ENCODE data around the gene CHCHD5.
"Not testable (repeated sequence)": the region's sequence is repeated elsewhere in the genome, so short reads cannot be mapped to it uniquely, and the experiment has no call there.

CHCHD5 gene

DNA sequence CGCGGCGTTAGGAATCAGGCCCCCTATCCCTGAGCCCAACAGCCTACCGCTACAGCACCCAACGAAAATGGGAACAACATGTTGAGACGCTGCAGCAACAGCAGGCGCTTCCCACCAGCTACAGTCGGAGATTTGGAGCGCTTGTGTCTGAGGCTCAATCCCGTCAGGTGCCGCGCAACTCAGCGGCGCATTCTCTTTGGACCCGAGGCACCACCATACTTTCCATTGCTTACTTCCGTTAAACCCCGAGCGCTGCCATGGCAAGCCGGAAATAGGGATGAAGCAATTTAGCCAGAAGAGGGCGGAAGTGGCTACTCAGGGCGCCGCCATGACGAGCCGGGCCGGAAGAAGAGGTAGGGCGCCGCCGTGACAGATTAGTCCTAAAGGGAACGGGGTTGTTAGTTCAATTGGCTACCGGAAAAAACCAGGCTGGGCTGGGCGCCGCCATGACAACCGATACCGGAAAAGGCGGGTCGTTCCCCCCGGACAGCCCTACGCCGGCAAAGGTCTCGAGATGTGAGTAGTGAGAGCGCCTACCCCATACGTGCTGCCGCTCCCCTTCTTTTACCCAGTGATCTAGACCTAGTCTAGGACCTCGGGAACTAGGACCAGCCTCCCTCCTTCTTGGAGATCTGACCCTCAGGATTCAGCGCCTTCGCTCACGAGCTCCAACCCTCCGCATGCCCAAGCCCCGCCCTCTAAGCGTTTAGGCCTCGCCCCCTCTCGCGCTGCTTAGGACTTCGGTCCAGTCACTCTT lies at the start of gene CHCHD5:
Gene CHCHD5, plus strand, starts transcription at position 476 of the 757 bp plus-strand sequence. Its CDS starts 39 bp downstream, at position 515.
- intact Hi-C loops (cut with micrococcal nuclease): loop anchor here (1.0 to 5.0 kb wide), 5 partner anchors 42 to 462 kb away; partner anchors contain the start of genes POLR1B and SLC20A1

DNA sequence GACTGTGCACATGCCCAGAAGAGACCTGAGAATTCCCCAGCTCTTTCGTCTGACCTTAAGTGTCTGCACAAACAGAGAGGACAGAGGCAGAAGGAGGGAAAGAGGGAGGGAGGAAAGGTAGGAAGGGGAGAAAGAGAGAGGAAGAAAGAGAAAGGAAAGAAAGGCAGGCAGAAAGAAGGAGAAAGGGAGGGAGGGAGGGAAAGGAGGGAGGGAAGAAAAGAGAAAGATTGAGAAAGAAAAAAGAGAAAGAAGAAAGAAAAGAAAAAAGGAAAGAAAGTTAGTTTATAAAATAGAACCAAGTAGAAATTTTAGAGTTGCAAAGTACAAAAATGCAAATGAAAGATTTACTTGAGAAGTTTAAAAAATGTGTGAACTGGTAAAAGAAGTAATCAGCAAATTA lies 49.6 kb upstream of the CHCHD5 start:
- Mint-ChIP-seq H3K9me3 (no peaks in the 10 kb centered on the region), H3K27me3 (no peaks in the 10 kb centered on the region), H3K4me3 (no peak overlapping the region), H3K36me3 (ENCODE audit: low read depth) (peaks cover 71% of the 10 kb centered on the region), H3K27ac (no peak overlapping the region), H3K4me1 (ENCODE audit: low read depth) (peaks cover 16% of the 10 kb centered on the region)
- intact Hi-C loops (cut with micrococcal nuclease): no loop called here

More for the DNA sequence above, at the start of gene CHCHD5:
- Mint-ChIP-seq H3K4me1 (ENCODE audit: low read depth) (peaks cover 54% of the 10 kb centered on the region), H3K36me3 (ENCODE audit: low read depth) (peaks cover 48% of the 10 kb centered on the region), H3K4me3 (peak within 1 kb of the TSS; percentile 92), H3K27me3 (no peaks in the 10 kb centered on the region), H3K27ac (peak within 1 kb of the TSS; percentile 95), H3K9me3 (no peaks in the 10 kb centered on the region)

DNA sequence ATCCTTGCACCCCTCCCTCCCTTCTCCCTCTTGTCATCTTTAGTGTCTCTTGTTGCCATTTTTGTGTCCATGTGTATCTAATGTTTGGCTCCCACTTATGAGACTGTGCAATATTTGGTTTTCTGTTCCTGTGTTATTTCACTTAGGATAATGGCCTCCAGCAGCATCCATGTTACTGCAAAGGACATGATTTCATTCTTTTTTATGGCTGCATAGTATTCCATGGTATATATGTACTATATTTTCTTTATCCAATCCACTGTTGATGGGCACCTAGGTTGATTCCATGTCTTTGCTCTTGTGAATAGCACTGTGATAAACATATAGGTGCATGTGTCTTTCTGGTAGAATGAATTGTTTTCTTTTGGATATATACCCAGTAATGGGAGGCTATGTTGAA lies 47.7 kb upstream of the CHCHD5 start:
- H3K27ac Mint-ChIP-seq; intact Hi-C loops (cut with micrococcal nuclease); H3K27me3 Mint-ChIP-seq; H3K4me3 Mint-ChIP-seq; H3K9me3 Mint-ChIP-seq: not testable (repeated sequence)
- peaks cover 56% of the 10 kb centered on the region for H3K36me3 Mint-ChIP-seq (ENCODE audit: low read depth)
- peaks cover 19% of the 10 kb centered on the region for H3K4me1 Mint-ChIP-seq (ENCODE audit: low read depth)

GRCh38 chr2:112539306-112539705 lies 45.1 kb upstream of the CHCHD5 start:
- Mint-ChIP-seq H3K4me1 (ENCODE audit: low read depth) (peaks cover 19% of the 10 kb centered on the region), H3K36me3 (ENCODE audit: low read depth) (peaks cover 29% of the 10 kb centered on the region), H3K27me3 (no peaks in the 10 kb centered on the region), H3K9me3 (no peaks in the 10 kb centered on the region), H3K27ac (no peak overlapping the region), H3K4me3 (no peak overlapping the region)
- intact Hi-C loops (cut with micrococcal nuclease): no loop called here

DNA sequence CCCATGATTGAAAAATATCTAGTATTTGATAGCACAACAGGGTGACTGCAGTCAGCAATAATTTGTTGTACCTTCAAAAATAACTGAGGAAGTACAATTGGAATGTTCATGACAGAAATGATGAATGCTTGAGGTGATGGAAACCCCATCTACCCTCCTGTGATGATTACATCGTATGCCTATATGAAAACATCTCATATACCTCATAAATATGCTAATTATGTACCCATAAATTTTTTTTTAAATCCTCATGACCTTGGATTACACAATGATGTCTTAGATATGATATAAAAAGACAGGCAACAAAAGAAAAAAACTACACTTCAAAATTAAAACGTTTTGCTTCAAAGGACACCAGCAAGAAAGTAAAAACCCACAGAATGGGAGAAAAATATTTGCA lies 43.5 kb upstream of the CHCHD5 start:
- peaks cover 11% of the 10 kb centered on the region for H3K4me1 Mint-ChIP-seq (ENCODE audit: low read depth)
- no peaks in the 10 kb centered on the region for H3K9me3 Mint-ChIP-seq
- no peak overlapping the region for H3K27ac Mint-ChIP-seq
- H3K36me3 Mint-ChIP-seq (ENCODE audit: low read depth): peaks cover 19% of the 10 kb centered on the region
- no peaks in the 10 kb centered on the region for H3K27me3 Mint-ChIP-seq
- intact Hi-C loops (cut with micrococcal nuclease): no loop called here
- no peak overlapping the region for H3K4me3 Mint-ChIP-seq

- H3K9me3 Mint-ChIP-seq: no peaks in the 10 kb centered on the region
- H3K27ac Mint-ChIP-seq: no peak overlapping the region
- no peak overlapping the region for H3K4me3 Mint-ChIP-seq
- H3K27me3 Mint-ChIP-seq: no peaks in the 10 kb centered on the region
- intact Hi-C loops (cut with micrococcal nuclease): loop anchor here (1.0 to 2.0 kb wide), 2 partner anchors 43 to 59 kb away; partner anchors contain the start of genes CHCHD5 and TTL
- peaks cover 19% of the 10 kb centered on the region for H3K36me3 Mint-ChIP-seq (ENCODE audit: low read depth)
- H3K4me1 Mint-ChIP-seq (ENCODE audit: low read depth): peaks cover 11% of the 10 kb centered on the region
Measured at GRCh38 chr2:112541315-112542122, 42.9 kb upstream of the CHCHD5 start.

DNA sequence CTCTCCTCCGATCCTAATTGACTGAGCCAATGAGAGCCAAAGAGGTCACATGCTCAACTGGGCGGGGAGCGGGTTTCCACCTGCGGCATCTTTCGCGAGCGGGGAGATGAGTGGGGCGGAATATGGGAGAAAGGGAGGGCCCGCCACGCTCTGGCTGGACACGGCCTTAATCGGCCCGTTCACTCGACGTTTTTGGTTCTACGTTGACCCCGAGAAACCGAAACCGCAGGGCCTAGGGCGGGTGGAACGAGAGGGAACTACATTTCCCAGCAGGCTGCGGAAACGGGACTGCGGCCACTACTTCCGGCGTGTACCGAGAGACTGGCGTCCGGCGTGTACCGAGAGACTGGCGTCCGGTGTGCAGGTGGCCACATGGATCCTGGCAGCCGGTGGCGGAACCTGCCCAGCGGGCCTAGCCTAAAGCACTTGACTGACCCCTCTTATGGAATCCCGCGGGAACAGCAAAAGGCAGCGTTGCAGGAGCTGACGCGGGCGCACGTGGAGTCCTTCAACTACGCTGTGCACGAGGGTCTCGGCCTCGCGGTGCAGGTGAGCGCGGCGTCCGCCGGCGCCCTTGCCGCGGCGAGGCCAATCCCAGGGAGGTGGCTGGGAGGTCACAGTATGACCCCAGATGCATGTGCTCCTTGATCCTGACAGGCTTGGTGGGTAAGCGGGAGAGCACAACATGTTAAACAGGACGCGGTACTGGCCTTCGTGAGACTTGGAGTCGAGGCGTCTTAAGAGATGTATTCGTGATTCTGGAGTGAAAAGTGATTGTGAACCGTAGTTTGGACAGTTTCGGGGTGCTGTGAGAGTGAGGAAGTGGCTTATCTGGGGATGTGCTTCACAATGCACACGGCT lies 42.1 kb upstream of the CHCHD5 start, which contains the start of gene POLR1B:
Gene POLR1B, plus strand, starts transcription at position 343 of the 861 bp plus-strand sequence. Its CDS starts 30 bp downstream, at position 373.
- Mint-ChIP-seq H3K9me3 (no peaks in the 10 kb centered on the region), H3K27me3 (no peaks in the 10 kb centered on the region), H3K4me3 (no peak within 1 kb of the TSS), H3K27ac (no peak within 1 kb of the TSS), H3K36me3 (ENCODE audit: low read depth) (peaks cover 24% of the 10 kb centered on the region), H3K4me1 (ENCODE audit: low read depth) (peaks cover 11% of the 10 kb centered on the region)
- intact Hi-C loops (cut with micrococcal nuclease): loop anchor here (1.0 to 2.0 kb wide), 2 partner anchors 42 to 60 kb away; partner anchors contain the start of genes CHCHD5 and TTL

- Mint-ChIP-seq H3K27ac (no peak overlapping the region), H3K4me1 (ENCODE audit: low read depth) (peaks cover 11% of the 10 kb centered on the region), H3K36me3 (ENCODE audit: low read depth) (peaks cover 24% of the 10 kb centered on the region), H3K27me3 (no peaks in the 10 kb centered on the region), H3K4me3 (no peak overlapping the region), H3K9me3 (no peaks in the 10 kb centered on the region)
- intact Hi-C loops (cut with micrococcal nuclease): loop anchor here (1.0 to 2.0 kb wide), 2 partner anchors 41 to 60 kb away; partner anchors contain the start of genes CHCHD5 and TTL
Measured at GRCh38 chr2:112542984-112543661, 41.3 kb upstream of the CHCHD5 start.

DNA sequence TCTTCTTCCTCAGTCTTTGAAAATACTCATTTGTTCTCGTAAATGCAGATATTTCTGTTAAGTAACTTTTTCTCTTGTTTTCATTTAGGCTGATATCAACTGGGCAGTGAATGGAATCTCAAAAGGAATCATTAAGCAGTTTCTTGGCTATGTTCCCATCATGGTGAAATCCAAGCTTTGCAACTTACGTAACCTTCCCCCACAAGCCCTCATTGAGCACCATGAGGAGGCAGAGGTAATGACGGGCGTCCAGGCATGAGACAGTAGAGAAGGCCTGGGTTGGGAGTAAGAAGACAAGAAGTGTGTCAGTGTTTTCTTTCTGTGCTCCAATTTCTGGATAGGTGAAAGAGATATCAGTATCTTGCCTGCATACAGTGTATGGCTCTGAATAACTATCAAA lies 37.1 kb upstream of the CHCHD5 start:
- H3K9me3 Mint-ChIP-seq: no peaks in the 10 kb centered on the region
- H3K27me3 Mint-ChIP-seq: no peaks in the 10 kb centered on the region
- no peak overlapping the region for H3K27ac Mint-ChIP-seq
- peaks cover 56% of the 10 kb centered on the region for H3K36me3 Mint-ChIP-seq (ENCODE audit: low read depth)
- intact Hi-C loops (cut with micrococcal nuclease): no loop called here
- no peaks in the 10 kb centered on the region for H3K4me1 Mint-ChIP-seq (ENCODE audit: low read depth)
- H3K4me3 Mint-ChIP-seq: no peak overlapping the region

- no peaks in the 10 kb centered on the region for H3K9me3 Mint-ChIP-seq
- intact Hi-C loops (cut with micrococcal nuclease): no loop called here
- no peak overlapping the region for H3K4me3 Mint-ChIP-seq
- H3K36me3 Mint-ChIP-seq (ENCODE audit: low read depth): peaks cover 72% of the 10 kb centered on the region
- no peaks in the 10 kb centered on the region for H3K4me1 Mint-ChIP-seq (ENCODE audit: low read depth)
- no peaks in the 10 kb centered on the region for H3K27me3 Mint-ChIP-seq
- H3K27ac Mint-ChIP-seq: no peak overlapping the region
Measured at GRCh38 chr2:112548980-112549379, 35.4 kb upstream of the CHCHD5 start.

DNA sequence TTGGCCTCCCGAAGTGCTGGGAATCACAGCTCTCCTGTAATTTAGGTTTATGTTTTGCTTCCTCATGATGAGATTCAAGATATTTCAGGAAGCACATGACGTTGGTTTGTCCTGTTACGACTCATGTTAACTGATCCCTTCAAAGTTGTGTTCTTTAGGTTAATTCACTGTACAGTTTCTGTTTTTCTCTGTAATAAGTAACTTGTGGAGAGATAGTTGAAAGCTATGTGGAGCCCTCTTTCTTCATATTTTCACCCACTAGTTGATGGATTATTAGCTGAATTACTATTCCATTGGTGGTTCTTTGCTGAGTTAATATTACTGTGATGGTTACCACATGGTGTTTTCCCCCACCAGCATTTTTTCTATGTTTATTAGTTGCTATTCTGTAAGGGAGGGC lies 18.3 kb upstream of the CHCHD5 start:
- Mint-ChIP-seq H3K9me3 (peaks cover 8% of the 10 kb centered on the region), H3K27me3 (no peaks in the 10 kb centered on the region), H3K36me3 (ENCODE audit: low read depth) (peaks cover 96% of the 10 kb centered on the region), H3K4me1 (ENCODE audit: low read depth) (no peaks in the 10 kb centered on the region), H3K27ac (no peak overlapping the region), H3K4me3 (no peak overlapping the region)
- intact Hi-C loops (cut with micrococcal nuclease): no loop called here

GRCh38 chr2:112566508-112566907 lies 17.9 kb upstream of the CHCHD5 start:
- peaks cover 96% of the 10 kb centered on the region for H3K36me3 Mint-ChIP-seq (ENCODE audit: low read depth)
- H3K4me1 Mint-ChIP-seq (ENCODE audit: low read depth); H3K9me3 Mint-ChIP-seq; H3K27ac Mint-ChIP-seq; intact Hi-C loops (cut with micrococcal nuclease); H3K27me3 Mint-ChIP-seq; H3K4me3 Mint-ChIP-seq: not testable (repeated sequence)

DNA sequence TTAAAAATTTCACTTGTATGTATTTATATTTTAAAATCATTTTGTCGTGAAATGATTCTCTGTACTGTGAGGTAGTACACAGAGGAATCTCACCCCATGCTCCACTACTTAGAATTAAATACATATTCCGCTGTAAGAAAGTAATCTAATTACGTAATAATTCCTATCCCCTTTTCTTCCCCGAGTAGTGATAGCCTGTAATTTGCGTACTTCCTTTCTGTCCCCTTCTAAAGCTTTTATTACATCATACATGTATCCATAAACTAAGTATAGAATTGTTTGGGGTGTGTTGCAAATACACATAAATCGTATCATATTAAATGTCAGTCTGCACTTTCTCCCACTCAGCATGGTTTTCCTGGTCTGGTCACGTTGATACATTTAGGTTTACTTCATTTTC lies 12.4 kb upstream of the CHCHD5 start:
- H3K27me3 Mint-ChIP-seq: no peaks in the 10 kb centered on the region

More for the DNA sequence above, 12.4 kb upstream of the CHCHD5 start:
- no peak overlapping the region for H3K27ac Mint-ChIP-seq
- H3K9me3 Mint-ChIP-seq: peaks cover 8% of the 10 kb centered on the region
- no peak overlapping the region for H3K4me3 Mint-ChIP-seq
- peaks cover 99% of the 10 kb centered on the region for H3K36me3 Mint-ChIP-seq (ENCODE audit: low read depth)
- intact Hi-C loops (cut with micrococcal nuclease): no loop called here
- no peaks in the 10 kb centered on the region for H3K4me1 Mint-ChIP-seq (ENCODE audit: low read depth)
